K562 (cell line): Measurements from ENCODE around the gene IPO11. TPM values are rescaled to one million over a fixed set of nuclear protein-coding genes. Genes with fewer than 3 reads are reported as not detected.
A peak's percentile ranks its signal among the peaks of the same experiment; 100 is the strongest.

ENCODE experiments used
- C11orf30 ChIP-seq: fragments of 450-650 bp; IDR thresholded peaks from 2 replicates; pipeline ENCODE4 v1.6.1; 2016; ENCODE audit warnings: low read depth, mild to moderate bottlenecking
- CC2D1A ChIP-seq: fragments of 450-650 bp; IDR thresholded peaks from 2 replicates; pipeline ENCODE4 v1.6.1; 2017; ENCODE audit warnings: mild to moderate bottlenecking
- CHD2 ChIP-seq: IDR thresholded peaks from 2 replicates; pipeline ENCODE4 v1.6.1; 2011; ENCODE audit warnings: low read depth, low read length
- CSDE1 ChIP-seq, 2 experiments: fragments of 450-650 bp; IDR thresholded peaks; 2 replicates each; pipeline ENCODE4 v1.6.1; 2016; ENCODE audit warnings: mild to moderate bottlenecking in 1 of 2
- DIDO1 ChIP-seq: fragments of 450-650 bp; IDR thresholded peaks from 2 replicates; pipeline ENCODE4 v1.6.1; 2016; ENCODE audit warnings: low read depth, missing biosample characterization, missing genetic modification characterization
- FOXA1 ChIP-seq: fragments of 450-650 bp; IDR thresholded peaks from 2 replicates; pipeline ENCODE4 v1.6.1; 2016; ENCODE audit warnings: mild to moderate bottlenecking, borderline replicate concordance
- GATAD2B ChIP-seq: fragments of 450-650 bp; IDR thresholded peaks from 2 replicates; pipeline ENCODE4 v1.6.1; 2017; ENCODE audit warnings: mild to moderate bottlenecking, borderline replicate concordance
- HDAC2 ChIP-seq: fragments of 450-650 bp; IDR thresholded peaks from 2 replicates; pipeline ENCODE4 v1.6.1; 2016; ENCODE audit warnings: mild to moderate bottlenecking
- IFI16 ChIP-seq: fragments of 250-450 bp; sonication (Bioruptor Pico); IDR thresholded peaks from 2 replicates; pipeline ENCODE4 v2.1.2; 2022; ENCODE audit warnings: mild to moderate bottlenecking, inconsistent platforms
- KLF6 ChIP-seq: fragments of 250-450 bp; sonication (Bioruptor Pico); IDR thresholded peaks from 2 replicates; pipeline ENCODE4 v1.4.0; 2020; ENCODE audit warnings: mild to moderate bottlenecking, moderate library complexity, borderline replicate concordance
- MAFF ChIP-seq: IDR thresholded peaks from 2 replicates; pipeline ENCODE4 v1.6.1; 2012; ENCODE audit warnings: low read length, improper control_type of control experiment
- NCOA1 ChIP-seq: fragments of 450-650 bp; IDR thresholded peaks from 2 replicates; pipeline ENCODE4 v1.6.1; 2016; ENCODE audit warnings: low read depth
- NONO ChIP-seq, 2 experiments: fragments of 200-400 bp in 1 of 2; fragments of 450-650 bp in 1 of 2; formaldehyde crosslinking in 1 of 2; IDR thresholded peaks; 2 replicates each; pipeline ENCODE4 v1.6.1; 2017; ENCODE audit warnings: low read depth in 2 of 2, mild to moderate bottlenecking in 2 of 2, moderate library complexity in 2 of 2, low read length in 1 of 2
- PHF8 ChIP-seq: fragments of 200-600 bp; sonication (generic); IDR thresholded peaks from 2 replicates; pipeline ENCODE4 v1.6.1; 2012; ENCODE audit warnings: mixed run types, mild to moderate bottlenecking, inconsistent platforms, low read length, moderate library complexity, borderline replicate concordance
- POLR3A ChIP-seq: IDR thresholded peaks from 2 replicates; pipeline ENCODE4 v1.6.1; 2011; ENCODE audit warnings: borderline replicate concordance, mild to moderate bottlenecking, moderate library complexity; ENCODE audit not compliant: insufficient read length, insufficient read depth; ENCODE audit errors: extremely low read depth
- SOX6 ChIP-seq: fragments of 450-650 bp; IDR thresholded peaks from 2 replicates; pipeline ENCODE4 v1.6.1; 2014; ENCODE audit warnings: mild to moderate bottlenecking
- SRSF3 ChIP-seq: fragments of 200-400 bp; formaldehyde crosslinking; IDR thresholded peaks from 2 replicates; pipeline ENCODE4 v1.6.1; 2016; ENCODE audit warnings: mild to moderate bottlenecking, low read length, moderate library complexity; ENCODE audit not compliant: insufficient read depth
- TEAD2 ChIP-seq: fragments of 450-650 bp; IDR thresholded peaks from 2 replicates; pipeline ENCODE4 v1.6.1; 2016; ENCODE audit warnings: missing genetic modification characterization, control low read depth, missing compliant biosample characterization
- THRAP3 ChIP-seq: fragments of 450-650 bp; IDR thresholded peaks from 2 replicates; pipeline ENCODE4 v1.6.1; 2016; ENCODE audit warnings: mild to moderate bottlenecking, inconsistent platforms, borderline replicate concordance
- ZNF124 ChIP-seq: sonication (generic); formaldehyde crosslinking; IDR thresholded peaks from 2 replicates; pipeline ENCODE4 v1.8.1; 2022; ENCODE audit warnings: missing genetic modification reagents
- ZNF24 ChIP-seq: fragments of 450-650 bp; IDR thresholded peaks from 2 replicates; pipeline ENCODE4 v1.6.1; 2016
- ZNF785 ChIP-seq: fragments of 250-450 bp; sonication (Bioruptor Pico); IDR thresholded peaks from 2 replicates; pipeline ENCODE4 v1.4.0; 2020; ENCODE audit warnings: mild to moderate bottlenecking
- polyA plus RNA-seq, 8 experiments: library from polyadenylated mRNA; depleted of rRNA in 4 of 8; stranded (reverse) in 5 of 8; unstranded in 3 of 8; fragments of >200 nt; fragmentation: Nextera tagmentation in 2 of 8; fragmentation: Illumina TruSeq in 1 of 8; extraction: Ambion mirVana in 2 of 8; extraction: Trizol in 1 of 8; gene quantifications; 2 replicates each; pipeline versions ENCODE4 v1.2.1 to v1.2.3, GENCODE V29; 2011 to 2014; ENCODE audit warnings: inconsistent platforms in 1 of 8, missing spikeins in 1 of 8
- total RNA-seq, 7 experiments: library from RNA; depleted of rRNA in 6 of 7; stranded (reverse); fragments of >200 nt in 6 of 7; fragmentation: Illumina TruSeq in 2 of 7; extraction: Trizol in 2 of 7; gene quantifications; 2 replicates each; pipeline versions ENCODE4 v1.2.1 to v1.2.3, GENCODE V29; 2011 to 2021; ENCODE audit warnings: low replicate concordance in 1 of 7
- TF ChIP-seq, protein P1 (sequence below): fragments of 250-450 bp; sonication (Bioruptor Pico); IDR thresholded peaks from 2 replicates; pipeline ENCODE4 v1.8.0; 2022; ENCODE audit warnings: moderate library complexity, mild to moderate bottlenecking, inconsistent platforms
- TF ChIP-seq, protein P2 (sequence below): fragments of 450-650 bp; IDR thresholded peaks from 2 replicates; pipeline ENCODE4 v1.6.1; 2016; ENCODE audit warnings: low read depth, mild to moderate bottlenecking, moderate library complexity
- TF ChIP-seq, protein P3 (sequence below): sonication (generic); IDR thresholded peaks from 2 replicates; pipeline ENCODE4 v1.6.1; 2016
- TF ChIP-seq, protein P4 (sequence below): fragments of 250-450 bp; sonication (Bioruptor Pico); IDR thresholded peaks from 2 replicates; pipeline ENCODE4 v1.5.0; 2020; ENCODE audit warnings: mild to moderate bottlenecking

Gene IPO11
- total and polyA plus RNA-seq, 9 of the 15 experiments (the other 6 are each of a cell fraction or from before 2014, with no cell fraction given) = 38.7 to 96.0 (median 70.9) TPM

DNA sequence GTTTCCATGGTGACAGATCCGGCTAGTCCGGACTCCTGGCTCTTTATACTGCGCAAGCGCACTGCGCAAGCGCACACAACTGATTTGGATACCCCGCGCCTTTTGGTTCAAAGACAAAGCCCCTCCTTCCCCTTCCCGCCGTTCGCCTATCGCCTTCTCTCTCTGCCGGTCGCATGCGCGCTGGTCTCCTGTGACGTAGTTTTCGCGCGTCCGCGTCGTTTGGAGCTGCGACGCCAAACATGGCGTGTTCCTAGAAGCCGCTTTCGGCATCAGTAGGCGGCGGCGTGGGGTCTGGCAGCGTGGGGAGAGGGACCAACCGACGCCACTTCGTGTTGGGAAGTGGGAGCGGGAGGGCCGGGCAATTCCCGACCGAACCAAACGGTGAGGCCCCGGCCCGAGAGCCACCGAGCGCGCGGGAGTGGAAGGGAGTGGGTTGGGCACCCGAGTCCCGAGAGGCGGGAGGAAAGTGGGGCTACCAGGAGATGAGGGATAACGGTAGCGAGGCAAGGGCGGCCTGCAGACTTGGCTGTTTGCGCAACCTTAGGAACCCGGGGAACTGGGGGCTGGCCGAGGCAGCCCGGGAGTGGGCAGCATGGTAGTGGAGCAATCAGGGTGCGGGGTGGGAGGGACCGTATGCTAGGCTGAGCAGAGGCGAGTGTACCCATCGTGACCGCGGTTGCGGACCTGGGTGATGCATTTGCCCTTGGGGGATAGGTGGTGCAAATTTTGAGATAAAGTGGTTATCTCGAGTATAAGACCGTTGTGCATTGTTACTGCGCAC lies at the start of gene IPO11 (continued):
- no peak for TF ChIP-seq GATAD2B
- TF ChIP-seq HDAC2 = peak; percentile 89; the same call in 1 of the 2 replicates
- TF ChIP-seq SOX6 = peak; percentile 26; the same call in 1 of the 2 replicates
- TF ChIP-seq CHD2 = no peak
- peak; percentile 85 for TF ChIP-seq DIDO1
- no peak for TF ChIP-seq ZNF124 (CRISPR knock-in tag)
- peak in 1 of 2 experiments; percentile 97; a peak in 2 of 4 replicates for TF ChIP-seq CSDE1 (IDR thresholded peaks at IDR 0.05)
- TF ChIP-seq IFI16 (CRISPR knock-in tag) = no peak
- peak; percentile 96 for TF ChIP-seq CC2D1A
- TF ChIP-seq, protein P1, sequence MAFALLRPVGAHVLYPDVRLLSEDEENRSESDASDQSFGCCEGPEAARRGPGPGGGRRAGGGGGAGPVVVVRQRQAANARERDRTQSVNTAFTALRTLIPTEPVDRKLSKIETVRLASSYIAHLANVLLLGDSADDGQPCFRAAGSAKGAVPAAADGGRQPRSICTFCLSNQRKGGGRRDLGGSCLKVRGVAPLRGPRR (CRISPR knock-in tag) = no peak
- no peak for TF ChIP-seq NONO (IDR thresholded peaks at IDR 0.05; ENCODE audit: low read depth in 2 of 2, low read length in 1 of 2)
- no peak for TF ChIP-seq MAFF
- TF ChIP-seq, protein P2, sequence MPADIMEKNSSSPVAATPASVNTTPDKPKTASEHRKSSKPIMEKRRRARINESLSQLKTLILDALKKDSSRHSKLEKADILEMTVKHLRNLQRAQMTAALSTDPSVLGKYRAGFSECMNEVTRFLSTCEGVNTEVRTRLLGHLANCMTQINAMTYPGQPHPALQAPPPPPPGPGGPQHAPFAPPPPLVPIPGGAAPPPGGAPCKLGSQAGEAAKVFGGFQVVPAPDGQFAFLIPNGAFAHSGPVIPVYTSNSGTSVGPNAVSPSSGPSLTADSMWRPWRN = no peak
- TF ChIP-seq THRAP3 = no peak
- TF ChIP-seq POLR3A = no peak
- TF ChIP-seq ZNF24 = no peak
- no peak for TF ChIP-seq TEAD2 (tag)
- TF ChIP-seq KLF6 (CRISPR knock-in tag) = no peak
- TF ChIP-seq, protein P3, sequence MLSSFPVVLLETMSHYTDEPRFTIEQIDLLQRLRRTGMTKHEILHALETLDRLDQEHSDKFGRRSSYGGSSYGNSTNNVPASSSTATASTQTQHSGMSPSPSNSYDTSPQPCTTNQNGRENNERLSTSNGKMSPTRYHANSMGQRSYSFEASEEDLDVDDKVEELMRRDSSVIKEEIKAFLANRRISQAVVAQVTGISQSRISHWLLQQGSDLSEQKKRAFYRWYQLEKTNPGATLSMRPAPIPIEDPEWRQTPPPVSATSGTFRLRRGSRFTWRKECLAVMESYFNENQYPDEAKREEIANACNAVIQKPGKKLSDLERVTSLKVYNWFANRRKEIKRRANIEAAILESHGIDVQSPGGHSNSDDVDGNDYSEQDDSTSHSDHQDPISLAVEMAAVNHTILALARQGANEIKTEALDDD = 0 out of 2 replicates have a peak, but pooled peaks have one; percentile 5
- TF ChIP-seq FOXA1 = no peak
- TF ChIP-seq ZNF785 (CRISPR knock-in tag) = no peak
- TF ChIP-seq NCOA1 = peak; percentile 50; the same call in 1 of the 2 replicates
- peak; percentile 96; the same call in 1 of the 2 replicates for TF ChIP-seq PHF8
- TF ChIP-seq SRSF3 = no peak
- TF ChIP-seq, protein P4, sequence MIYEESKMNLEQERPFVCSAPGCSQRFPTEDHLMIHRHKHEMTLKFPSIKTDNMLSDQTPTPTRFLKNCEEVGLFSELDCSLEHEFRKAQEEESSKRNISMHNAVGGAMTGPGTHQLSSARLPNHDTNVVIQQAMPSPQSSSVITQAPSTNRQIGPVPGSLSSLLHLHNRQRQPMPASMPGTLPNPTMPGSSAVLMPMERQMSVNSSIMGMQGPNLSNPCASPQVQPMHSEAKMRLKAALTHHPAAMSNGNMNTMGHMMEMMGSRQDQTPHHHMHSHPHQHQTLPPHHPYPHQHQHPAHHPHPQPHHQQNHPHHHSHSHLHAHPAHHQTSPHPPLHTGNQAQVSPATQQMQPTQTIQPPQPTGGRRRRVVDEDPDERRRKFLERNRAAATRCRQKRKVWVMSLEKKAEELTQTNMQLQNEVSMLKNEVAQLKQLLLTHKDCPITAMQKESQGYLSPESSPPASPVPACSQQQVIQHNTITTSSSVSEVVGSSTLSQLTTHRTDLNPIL (CRISPR knock-in tag) = no peak
- TF ChIP-seq C11orf30 = peak; percentile 100
